Vagina (tissue), 2 donors: Measurements from ENCODE around the gene MBNL2.

Source experiments
- CTCF ChIP-seq, 3 experiments: fragments of 450-650 bp in 2 of 3; fragments of 200-600 bp in 1 of 3; sonication (generic) in 1 of 3; IDR thresholded peaks; one replicate each; pipeline ENCODE4 v1.5.1; 2017 to 2019; ENCODE audit warnings: antibody characterized with exemption in 3 of 3, mild to moderate bottlenecking in 2 of 3, moderate library complexity in 2 of 3
- POLR2A ChIP-seq, 2 donors: fragments of 450-650 bp; IDR thresholded peaks; one replicate each; pipeline ENCODE4 v1.6.1; 2017; ENCODE audit warnings: antibody characterized with exemption in 2 of 2, mild to moderate bottlenecking in 2 of 2, moderate library complexity in 2 of 2
- POLR2AphosphoS5 ChIP-seq, 2 donors: sonication (generic); formaldehyde crosslinking; IDR thresholded peaks; one replicate each; pipeline ENCODE4 v1.9.0; 2017; ENCODE audit warnings: antibody characterized with exemption in 2 of 2, mild to moderate bottlenecking in 2 of 2, low read depth in 1 of 2; ENCODE audit not compliant: insufficient read depth in 1 of 2

DNA sequence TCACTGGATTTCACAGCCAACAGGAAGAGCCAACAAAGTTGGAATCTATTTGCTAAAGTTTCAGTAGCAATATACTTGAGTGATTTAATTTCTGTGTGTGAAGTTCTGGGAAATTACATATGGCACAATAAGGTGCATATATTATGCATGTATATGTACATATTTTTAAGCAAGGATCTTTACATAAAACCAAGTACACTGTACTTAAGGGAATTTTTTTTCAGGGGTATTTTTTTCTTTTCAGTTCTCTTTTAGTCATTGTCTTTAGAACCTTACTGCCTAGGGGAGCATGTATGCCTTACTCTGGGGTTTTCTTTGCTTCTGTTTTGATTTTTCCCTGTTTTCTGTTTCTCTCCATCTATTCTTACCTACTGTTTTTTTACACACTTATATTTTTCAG is 219.2 kb downstream of the MBNL2 start:
- no peak for TF ChIP-seq CTCF (IDR thresholded peaks at IDR 0.05)
- TF ChIP-seq POLR2AphosphoS5 (IDR thresholded peaks at IDR 0.05; ENCODE audit: insufficient read depth in 1 of 2, low read depth in 1 of 2): no peak
- no peak for TF ChIP-seq POLR2A (IDR thresholded peaks at IDR 0.05)
